NCI-H748 (cell line): ENCODE results near the gene NUP133.
"Not testable (repeated sequence)": the region's sequence is repeated elsewhere in the genome, so short reads cannot be mapped to it uniquely, and the experiment has no call there.

ENCODE experiments used
- DNase-seq: peaks from one replicate; lab custom pipeline; 2025; ENCODE audit not compliant: unreplicated experiment; lab: John Stamatoyannopoulos, UW

NUP133 gene

DNA sequence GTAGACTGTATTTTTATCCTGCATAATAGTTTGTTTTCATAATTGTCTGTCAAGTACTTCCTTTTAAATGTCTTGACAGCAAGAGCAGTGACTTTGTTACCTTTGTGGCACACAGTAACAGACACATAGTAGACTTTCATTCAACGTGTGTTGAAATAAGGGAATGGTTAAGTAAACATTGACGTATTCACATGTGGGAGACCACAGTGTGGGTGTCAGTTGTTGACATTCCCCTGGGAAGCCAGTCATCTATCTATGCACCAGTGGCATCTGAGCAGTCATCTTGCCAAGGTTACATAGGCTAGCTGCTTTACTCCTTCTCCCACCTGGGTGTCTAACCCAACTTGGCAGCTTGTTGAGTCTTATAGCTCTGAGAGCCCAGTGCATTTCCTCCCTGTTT is 1.4 kb upstream of the NUP133 start:
- DNase-seq, result no peak

- DNase-seq, result no peak
Observed at GRCh38 chr1:229508823-229509337, 739 bp upstream of the NUP133 start.

- DNase-seq, result no peak
Observed at GRCh38 chr1:229507502-229507901, 639 bp downstream of the NUP133 start.

GRCh38 chr1:229506633-229507032 is 1.5 kb downstream of the NUP133 start:
- DNase-seq, result no peak

DNA sequence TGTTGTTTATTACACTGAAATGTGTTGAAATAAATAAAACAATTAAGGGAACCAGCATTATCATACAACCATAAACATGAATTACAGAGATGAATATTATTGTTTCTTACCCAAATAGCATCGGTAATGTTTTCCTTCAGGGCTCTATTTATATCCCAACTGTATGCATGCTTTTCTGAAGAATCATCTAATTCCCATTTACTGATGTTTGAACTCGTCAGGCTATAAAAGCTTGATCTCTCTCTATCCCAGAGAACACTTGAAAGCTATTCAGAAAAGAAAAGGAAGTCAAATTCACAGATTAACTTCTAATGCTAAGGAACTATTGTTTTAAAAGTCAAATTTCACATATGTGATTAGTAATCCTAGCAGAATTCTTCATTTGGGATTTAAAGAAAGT is 12.4 kb downstream of the NUP133 start:
- no peak for DNase-seq

DNA sequence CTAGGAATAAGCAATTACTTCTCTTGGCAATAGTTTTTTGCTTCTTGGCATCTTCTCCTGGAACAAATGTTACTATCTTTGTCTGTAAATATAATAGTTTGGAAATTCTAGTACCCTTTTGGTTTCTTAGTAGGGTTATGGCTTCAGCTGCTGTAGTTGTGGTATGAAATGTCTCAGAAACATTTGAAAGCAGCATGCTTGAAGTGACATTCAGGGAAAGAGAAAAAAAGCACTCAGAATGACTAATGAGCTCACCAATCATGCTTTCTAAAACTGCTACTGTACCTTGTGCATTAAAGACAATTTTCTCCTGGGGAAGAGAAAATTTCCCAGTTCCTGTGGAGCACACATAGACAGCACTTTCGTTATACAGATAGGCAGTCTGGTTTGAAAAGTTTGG is 21.0 kb downstream of the NUP133 start:
- DNase-seq, result no peak

GRCh38 chr1:229485318-229485717 is 22.8 kb downstream of the NUP133 start:
- DNase-seq, result no peak

GRCh38 chr1:229482511-229482910 is 25.6 kb downstream of the NUP133 start:
- DNase-seq, result no peak

DNA sequence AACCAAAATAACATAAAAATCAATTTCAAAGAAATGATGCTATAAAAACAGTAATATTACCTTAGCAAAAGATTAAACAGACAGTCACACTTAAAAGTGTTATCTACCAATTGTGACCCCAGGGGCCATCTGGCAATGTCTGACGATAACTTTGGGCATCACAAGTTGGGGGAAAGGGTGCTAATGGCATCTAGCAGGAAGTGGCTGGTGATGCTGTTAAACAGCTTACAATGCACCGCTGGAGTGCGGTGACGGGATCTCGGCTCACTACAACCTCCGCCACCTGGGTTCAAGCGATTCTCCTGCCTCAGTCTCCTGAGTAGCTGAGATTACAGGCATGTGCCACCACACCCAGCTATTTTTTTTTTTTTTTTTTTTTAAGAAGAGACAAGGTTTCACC is 27.6 kb downstream of the NUP133 start:
- no peak for DNase-seq

DNA sequence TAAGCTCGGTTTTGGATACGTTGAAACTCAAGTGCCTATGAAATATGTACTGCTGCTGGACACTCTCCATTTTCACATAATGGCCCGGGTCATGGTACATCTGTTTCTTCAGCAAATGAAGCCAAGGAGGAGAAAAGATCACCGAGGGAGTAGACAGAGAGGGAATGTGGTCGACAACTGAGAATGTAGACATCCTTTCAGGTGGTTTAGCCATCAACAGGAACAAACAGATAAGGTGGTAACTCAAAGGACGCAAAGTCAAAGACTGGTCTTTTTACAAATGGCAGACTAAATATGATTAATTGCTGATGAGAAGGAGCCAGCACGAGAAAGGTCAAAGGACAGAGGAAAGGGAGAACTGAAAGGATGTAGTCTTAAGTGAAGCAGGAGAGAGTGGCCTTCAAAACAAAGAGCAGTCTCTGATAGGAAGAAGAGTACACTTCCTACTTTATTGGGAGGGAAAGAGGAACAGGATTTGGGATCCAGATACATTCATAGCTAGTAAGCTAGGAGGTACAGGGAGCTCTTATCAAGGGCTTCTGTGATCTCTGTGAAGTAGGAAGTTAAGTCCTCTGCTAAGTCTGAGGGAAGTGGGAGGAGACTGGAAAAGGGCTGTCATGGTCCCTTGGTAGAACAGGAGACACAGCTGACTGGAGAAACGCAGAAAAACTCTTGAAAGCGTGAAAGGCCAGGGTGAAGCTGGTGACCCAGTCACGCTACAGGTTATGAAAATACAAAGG is 28.3 kb downstream of the NUP133 start:
- DNase-seq, result no peak

DNA sequence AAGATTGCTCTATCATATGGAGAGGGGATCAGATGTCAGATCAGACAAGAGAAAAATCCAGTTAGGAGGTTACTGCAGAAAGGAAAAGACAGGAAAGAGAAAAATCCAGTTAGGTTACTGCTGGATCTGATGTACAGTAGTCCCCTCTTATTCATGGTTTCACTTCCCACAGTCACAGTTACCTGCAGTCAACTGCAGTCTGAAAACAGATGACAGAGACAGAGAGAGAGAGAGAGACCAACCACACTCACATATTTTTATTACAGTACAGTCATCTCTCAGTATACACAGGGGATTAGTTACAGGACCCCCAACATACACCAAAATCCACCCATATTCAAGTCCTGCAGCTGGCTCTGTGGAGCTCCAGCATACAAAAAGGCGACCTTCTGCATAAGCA is 29.3 kb downstream of the NUP133 start:
- no peak for DNase-seq

- not testable (repeated sequence) for DNase-seq
Observed at GRCh38 chr1:229475859-229476258, 32.3 kb downstream of the NUP133 start.

DNA sequence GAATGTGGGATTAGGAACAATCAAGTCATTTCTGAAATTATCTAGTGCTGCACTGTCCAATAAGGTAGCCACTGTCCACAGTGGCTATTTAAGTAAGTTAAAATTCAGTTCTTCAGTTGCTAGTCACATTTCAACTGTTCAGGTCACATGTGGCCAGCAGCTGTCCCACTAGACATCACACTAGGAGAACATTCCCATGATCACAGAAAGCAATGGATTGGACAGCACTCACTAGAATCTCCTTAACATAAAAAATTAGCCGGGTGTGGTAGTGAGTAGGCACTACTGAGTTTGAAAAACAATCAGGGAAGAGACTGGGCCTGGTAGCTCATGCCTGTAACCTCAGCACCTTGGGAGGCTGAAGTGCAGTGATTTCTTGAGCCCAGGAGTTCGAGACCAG is 33.6 kb downstream of the NUP133 start:
- DNase-seq, result no peak

DNA sequence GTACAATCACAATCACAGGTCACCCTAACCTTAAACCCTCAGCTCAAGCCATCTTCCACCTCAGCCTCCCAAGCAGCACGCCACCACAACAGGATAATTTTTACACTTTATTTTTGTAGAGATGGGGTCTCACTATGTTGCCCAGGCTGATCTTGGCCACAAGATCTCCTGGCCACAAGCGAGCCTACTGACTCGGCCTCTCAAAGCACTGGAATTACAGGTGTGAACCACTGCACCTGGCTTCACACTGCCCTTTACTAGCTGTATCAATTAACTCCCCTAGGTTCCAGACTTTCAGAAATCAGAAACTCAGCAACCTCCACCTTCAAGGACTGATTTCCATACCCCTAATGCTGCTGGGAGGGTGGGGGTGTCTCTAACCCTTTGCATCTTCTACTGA is 37.0 kb downstream of the NUP133 start:
- no peak for DNase-seq

GRCh38 chr1:229470406-229471043 is 37.6 kb downstream of the NUP133 start:
- no peak for DNase-seq

- DNase-seq, result no peak
Observed at GRCh38 chr1:229466887-229467286, 41.3 kb downstream of the NUP133 start.

DNA sequence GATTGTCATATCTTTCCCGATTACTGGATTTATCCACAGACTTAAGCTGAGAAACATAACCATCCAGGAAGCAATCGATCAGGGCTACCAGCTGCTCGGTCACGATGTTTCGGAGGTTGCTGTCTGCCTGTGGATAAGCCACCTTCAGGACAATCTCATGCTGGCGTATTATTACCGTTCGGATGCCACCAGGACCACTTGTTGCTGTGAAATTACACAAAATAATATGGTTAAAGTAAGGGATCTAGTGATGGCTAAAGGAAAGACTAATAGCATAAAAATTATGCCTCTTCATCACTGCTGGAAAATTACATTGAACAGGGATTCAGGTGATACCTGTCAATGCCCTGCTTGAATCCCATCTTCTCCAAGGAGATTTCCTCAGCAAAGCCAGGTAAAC is 43.5 kb downstream of the NUP133 start:
- no peak for DNase-seq

DNA sequence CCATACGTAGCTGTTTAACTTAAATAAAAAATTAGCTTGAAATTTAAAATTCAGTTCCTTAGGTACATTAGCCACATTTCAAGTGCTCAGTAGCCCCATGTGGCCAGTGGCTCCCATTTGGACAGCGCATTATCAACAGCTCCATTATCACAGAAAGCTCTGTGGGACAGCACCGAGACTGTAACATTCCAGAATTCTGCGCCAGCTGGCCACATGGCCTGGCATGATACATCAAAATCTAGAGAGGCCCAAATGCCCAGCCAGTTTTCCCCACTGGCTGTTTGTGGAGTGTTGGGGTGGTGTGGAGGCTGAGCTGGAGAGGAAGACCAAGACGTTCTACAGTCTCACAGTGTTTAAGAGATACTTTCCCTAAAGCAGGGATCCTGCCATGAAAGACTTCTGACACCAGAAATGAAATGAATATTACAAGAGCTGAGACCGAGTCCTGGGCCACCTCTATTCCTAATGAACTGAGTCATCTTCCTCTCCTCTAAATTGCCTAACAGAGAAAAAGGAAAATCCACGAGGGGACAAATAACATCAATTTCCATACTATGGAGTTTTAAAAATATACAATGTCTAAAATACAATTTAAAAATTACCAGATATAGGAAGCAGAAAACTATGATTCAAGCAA is 47.0 kb downstream of the NUP133 start:
- DNase-seq, result no peak

- DNase-seq, result no peak
Observed at GRCh38 chr1:229459815-229460214, 48.3 kb downstream of the NUP133 start.

DNA sequence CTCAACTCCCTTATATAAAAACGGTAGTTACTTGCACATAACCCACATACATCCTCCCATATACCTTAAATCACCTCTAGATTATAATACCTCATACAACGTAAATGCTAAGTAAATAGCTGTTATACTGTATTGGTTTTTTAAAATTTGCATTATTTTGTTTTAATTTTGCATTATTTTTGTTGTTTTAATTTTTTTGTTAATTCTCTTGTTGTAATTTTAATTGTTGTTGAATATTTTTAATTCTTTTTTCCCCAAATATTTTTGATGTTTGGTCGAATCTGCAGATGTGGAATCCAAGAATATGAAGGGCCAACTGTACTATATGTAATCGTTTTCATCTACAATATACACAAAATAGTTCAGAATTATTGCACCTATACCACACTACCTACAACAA is 50.7 kb downstream of the NUP133 start:
- no peak for DNase-seq

DNA sequence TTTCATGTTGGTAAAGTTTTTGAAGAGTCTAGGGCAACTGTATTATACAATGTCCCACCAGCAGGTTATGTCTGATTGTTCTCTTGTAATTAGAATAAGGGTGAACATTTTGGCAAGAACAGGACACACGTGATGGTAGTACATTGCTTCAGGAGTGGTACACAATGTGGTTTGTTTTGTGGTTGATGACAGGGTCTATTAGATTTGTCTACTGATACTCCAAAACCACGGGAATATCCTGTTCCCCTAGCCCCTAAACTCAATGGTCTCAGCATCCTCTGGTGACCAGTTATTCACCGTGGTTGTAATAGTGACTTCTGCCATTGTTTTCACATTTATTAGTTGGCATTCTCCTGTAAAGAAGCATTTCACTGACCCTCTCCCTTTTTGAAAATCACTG is 52.1 kb downstream of the NUP133 start:
- DNase-seq, result no peak

DNA sequence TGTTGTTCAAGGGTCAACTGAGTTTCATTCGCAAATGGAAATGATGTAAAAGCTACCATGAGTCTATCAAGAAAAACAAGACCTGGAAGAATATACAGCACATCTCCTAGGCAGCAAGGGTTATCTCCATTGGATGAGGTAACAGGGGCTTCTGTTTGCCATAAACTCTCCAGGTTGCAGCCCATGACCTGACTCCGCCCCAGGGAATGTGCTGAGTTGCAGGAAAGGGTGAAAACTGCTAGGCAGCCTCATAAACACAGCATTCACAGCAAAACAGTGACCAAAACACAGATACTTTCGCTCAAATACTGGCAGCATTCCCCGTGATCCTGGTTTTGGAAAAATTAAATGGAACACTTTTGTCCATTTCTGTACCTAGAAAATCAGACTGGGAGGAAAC is 54.1 kb downstream of the NUP133 start:
- no peak for DNase-seq
